OCI-LY7 (cell line): ENCODE results near the gene LDLRAD4.

Experiments
- CTCF ChIP-seq: fragments of 200-600 bp; sonication (generic); conservative IDR thresholded peaks from 2 replicates; pipeline ENCODE4 v1.5.1; 2014; ENCODE audit warnings: mild to moderate bottlenecking, antibody characterized with exemption, low read length, moderate library complexity, mixed read lengths
- EZH2phosphoT487 ChIP-seq: fragments of 200-600 bp; sonication (generic); IDR thresholded peaks from 2 replicates; pipeline ENCODE4 v1.6.1; 2018; ENCODE audit warnings: low read depth, borderline replicate concordance, mild to moderate bottlenecking, mixed run types, antibody characterized with exemption, low read length, moderate library complexity, mixed read lengths

- TF ChIP-seq CTCF (no peak), EZH2phosphoT487 (no peak)
Observed at GRCh38 chr18:13359210-13359609, 140.7 kb downstream of the LDLRAD4 start.
